Body of pancreas (tissue), 4 donors: ENCODE measurements around the gene IGFN1.

Experiments used
- POLR2A ChIP-seq, 3 donors: fragments of 450-650 bp; IDR thresholded peaks; one replicate each; pipeline ENCODE4 v1.6.1; 2016; ENCODE audit warnings: antibody characterized with exemption in 3 of 3, mild to moderate bottlenecking in 2 of 3
- TF ChIP-seq, protein P1 (sequence below), 7 experiments: fragments of 450-650 bp in 4 of 7; fragments of 200-600 bp in 3 of 7; sonication (generic) in 3 of 7; IDR thresholded peaks; one replicate each; pipeline ENCODE4 v1.5.1; 2016 to 2019; ENCODE audit warnings: antibody characterized with exemption in 7 of 7

- TF ChIP-seq, protein P1, sequence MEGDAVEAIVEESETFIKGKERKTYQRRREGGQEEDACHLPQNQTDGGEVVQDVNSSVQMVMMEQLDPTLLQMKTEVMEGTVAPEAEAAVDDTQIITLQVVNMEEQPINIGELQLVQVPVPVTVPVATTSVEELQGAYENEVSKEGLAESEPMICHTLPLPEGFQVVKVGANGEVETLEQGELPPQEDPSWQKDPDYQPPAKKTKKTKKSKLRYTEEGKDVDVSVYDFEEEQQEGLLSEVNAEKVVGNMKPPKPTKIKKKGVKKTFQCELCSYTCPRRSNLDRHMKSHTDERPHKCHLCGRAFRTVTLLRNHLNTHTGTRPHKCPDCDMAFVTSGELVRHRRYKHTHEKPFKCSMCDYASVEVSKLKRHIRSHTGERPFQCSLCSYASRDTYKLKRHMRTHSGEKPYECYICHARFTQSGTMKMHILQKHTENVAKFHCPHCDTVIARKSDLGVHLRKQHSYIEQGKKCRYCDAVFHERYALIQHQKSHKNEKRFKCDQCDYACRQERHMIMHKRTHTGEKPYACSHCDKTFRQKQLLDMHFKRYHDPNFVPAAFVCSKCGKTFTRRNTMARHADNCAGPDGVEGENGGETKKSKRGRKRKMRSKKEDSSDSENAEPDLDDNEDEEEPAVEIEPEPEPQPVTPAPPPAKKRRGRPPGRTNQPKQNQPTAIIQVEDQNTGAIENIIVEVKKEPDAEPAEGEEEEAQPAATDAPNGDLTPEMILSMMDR (IDR thresholded peaks at IDR 0.05), result no peak
- no peak for TF ChIP-seq POLR2A (IDR thresholded peaks at IDR 0.05)
Observed at GRCh38 chr1:201267481-201268229, 77.0 kb downstream of the IGFN1 start.
